Measurements from ENCODE around the gene C2orf76.
"Not testable (repeated sequence)": the region's sequence is repeated elsewhere in the genome, so short reads cannot be mapped to it uniquely, and the experiment has no call there.

Gene C2orf76

GRCh38 chr2:119366649-119367471 lies at the start of gene C2orf76, which contains the start of gene DBI:
TSS of gene C2orf76 (minus strand) at chr2:119366834. CDS start at chr2:119339959, 26,875 bp downstream.
TSS of gene DBI (plus strand) at chr2:119366977. CDS start at chr2:119367052, 75 bp downstream.
- H3K27me3 ChIP-seq (ENCODE audit: control insufficient read depth, insufficient read depth, low read length) = no peaks in the 10 kb centered on the region
- H3K9ac ChIP-seq (ENCODE audit: low read length) = peak within 1 kb of the TSS; percentile 81
- no peaks in the 10 kb centered on the region for H3K9me3 ChIP-seq (ENCODE audit: control insufficient read depth, low read depth, low read length)
- peaks cover 33% of the 10 kb centered on the region for H3K36me3 ChIP-seq (ENCODE audit: control insufficient read depth, low read depth, low read length)
- peak within 1 kb of the TSS; percentile 95 for H3K4me3 ChIP-seq (ENCODE audit: low read length)
- H3K4me1 ChIP-seq (ENCODE audit: control insufficient read depth, low read depth, low read length) = peaks cover 12% of the 10 kb centered on the region
- peak within 1 kb of the TSS; percentile 55 for H3K27ac ChIP-seq (ENCODE audit: low read length)

GRCh38 chr2:119415630-119416029 lies 49.0 kb upstream of the C2orf76 start:
- no peaks in the 10 kb centered on the region for H3K36me3 ChIP-seq (ENCODE audit: control insufficient read depth, low read depth, low read length)
- H3K27ac ChIP-seq (ENCODE audit: low read length) = no peak overlapping the region
- no peaks in the 10 kb centered on the region for H3K4me1 ChIP-seq (ENCODE audit: control insufficient read depth, low read depth, low read length)
- H3K9me3 ChIP-seq (ENCODE audit: control insufficient read depth, low read depth, low read length) = no peaks in the 10 kb centered on the region
- no peak overlapping the region for H3K9ac ChIP-seq (ENCODE audit: low read length)
- H3K27me3 ChIP-seq (ENCODE audit: control insufficient read depth, insufficient read depth, low read length) = no peaks in the 10 kb centered on the region
- H3K4me3 ChIP-seq (ENCODE audit: low read length) = no peak overlapping the region

- Histone ChIP-seq H3K9me3 (ENCODE audit: control insufficient read depth, low read depth, low read length) (no peaks in the 10 kb centered on the region), H3K4me1 (ENCODE audit: control insufficient read depth, low read depth, low read length) (no peaks in the 10 kb centered on the region)
These were observed 48.3 kb upstream of the C2orf76 start for GRCh38 chr2:119414894-119415293.

DNA sequence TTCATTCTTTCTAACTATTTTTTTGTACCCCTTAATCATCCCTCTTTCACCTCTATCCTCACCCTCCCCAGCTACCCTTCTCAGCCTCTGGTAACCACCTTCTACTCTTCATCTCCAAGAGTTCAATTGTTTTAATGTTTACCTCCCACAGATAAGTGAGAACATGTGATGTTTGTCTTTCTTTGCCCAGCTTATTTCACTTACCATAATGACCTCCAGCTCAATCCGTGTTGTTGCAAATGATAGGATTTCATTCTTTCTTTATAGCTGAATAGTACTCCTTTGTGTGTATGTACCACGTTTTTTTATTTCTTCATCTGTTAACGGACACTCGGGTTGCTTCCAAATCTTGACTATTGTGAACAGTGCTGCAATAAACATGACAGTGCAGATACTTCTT lies 42.9 kb upstream of the C2orf76 start:
- no peaks in the 10 kb centered on the region for H3K9me3 ChIP-seq (ENCODE audit: control insufficient read depth, low read depth, low read length)
- H3K27me3 ChIP-seq (ENCODE audit: control insufficient read depth, insufficient read depth, low read length) = no peaks in the 10 kb centered on the region
- no peaks in the 10 kb centered on the region for H3K4me1 ChIP-seq (ENCODE audit: control insufficient read depth, low read depth, low read length)
- H3K27ac ChIP-seq (ENCODE audit: low read length) = no peak overlapping the region
- H3K9ac ChIP-seq (ENCODE audit: low read length) = no peak overlapping the region
- no peak overlapping the region for H3K4me3 ChIP-seq (ENCODE audit: low read length)
- no peaks in the 10 kb centered on the region for H3K36me3 ChIP-seq (ENCODE audit: control insufficient read depth, low read depth, low read length)

More at GRCh38 chr2:119414894-119415293, 48.3 kb upstream of the C2orf76 start:
- Histone ChIP-seq H3K27ac (ENCODE audit: low read length) (no peak overlapping the region), H3K4me3 (ENCODE audit: low read length) (no peak overlapping the region), H3K9ac (ENCODE audit: low read length) (no peak overlapping the region), H3K27me3 (ENCODE audit: control insufficient read depth, insufficient read depth, low read length) (no peaks in the 10 kb centered on the region), H3K36me3 (ENCODE audit: control insufficient read depth, low read depth, low read length) (no peaks in the 10 kb centered on the region)

- H3K27me3 ChIP-seq (ENCODE audit: control insufficient read depth, insufficient read depth, low read length) = no peaks in the 10 kb centered on the region
- no peaks in the 10 kb centered on the region for H3K36me3 ChIP-seq (ENCODE audit: control insufficient read depth, low read depth, low read length)
- no peaks in the 10 kb centered on the region for H3K4me1 ChIP-seq (ENCODE audit: control insufficient read depth, low read depth, low read length)
- no peak overlapping the region for H3K4me3 ChIP-seq (ENCODE audit: low read length)
- no peak overlapping the region for H3K9ac ChIP-seq (ENCODE audit: low read length)
- no peaks in the 10 kb centered on the region for H3K9me3 ChIP-seq (ENCODE audit: control insufficient read depth, low read depth, low read length)
- no peak overlapping the region for H3K27ac ChIP-seq (ENCODE audit: low read length)
These were observed 41.6 kb upstream of the C2orf76 start for GRCh38 chr2:119408221-119408619.

- Histone ChIP-seq H3K36me3 (ENCODE audit: control insufficient read depth, low read depth, low read length) (no peaks in the 10 kb centered on the region), H3K9ac (ENCODE audit: low read length) (no peak overlapping the region), H3K4me1 (ENCODE audit: control insufficient read depth, low read depth, low read length) (no peaks in the 10 kb centered on the region), H3K27me3 (ENCODE audit: control insufficient read depth, insufficient read depth, low read length) (no peaks in the 10 kb centered on the region), H3K9me3 (ENCODE audit: control insufficient read depth, low read depth, low read length) (no peaks in the 10 kb centered on the region), H3K4me3 (ENCODE audit: low read length) (no peak overlapping the region), H3K27ac (ENCODE audit: low read length) (no peak overlapping the region)
These were observed 41.0 kb upstream of the C2orf76 start for GRCh38 chr2:119407430-119408220.

DNA sequence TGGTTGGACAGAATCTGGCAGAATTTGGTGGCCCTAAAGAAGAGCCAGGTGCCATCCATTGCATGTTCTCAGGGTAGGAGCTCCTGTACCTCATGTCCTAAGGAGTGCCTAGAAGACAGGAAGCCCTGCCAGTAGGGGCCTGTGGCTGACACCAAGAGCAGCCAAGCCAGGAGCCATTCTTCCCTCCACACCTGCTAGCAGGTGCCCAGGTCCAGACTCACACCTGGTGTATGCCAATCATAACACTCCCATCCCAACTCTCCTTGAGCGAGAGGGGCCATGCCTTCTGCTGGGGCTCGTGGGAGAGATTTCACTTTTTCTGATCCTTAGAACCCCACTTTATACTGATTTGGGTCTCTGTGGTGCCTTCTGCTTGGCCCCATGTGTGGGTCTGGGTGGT lies 38.5 kb upstream of the C2orf76 start:
- H3K27ac ChIP-seq (ENCODE audit: low read length) = no peak overlapping the region
- H3K36me3 ChIP-seq (ENCODE audit: control insufficient read depth, low read depth, low read length) = no peaks in the 10 kb centered on the region
- no peaks in the 10 kb centered on the region for H3K27me3 ChIP-seq (ENCODE audit: control insufficient read depth, insufficient read depth, low read length)
- no peaks in the 10 kb centered on the region for H3K9me3 ChIP-seq (ENCODE audit: control insufficient read depth, low read depth, low read length)
- no peak overlapping the region for H3K4me3 ChIP-seq (ENCODE audit: low read length)
- H3K4me1 ChIP-seq (ENCODE audit: control insufficient read depth, low read depth, low read length) = no peaks in the 10 kb centered on the region
- H3K9ac ChIP-seq (ENCODE audit: low read length) = no peak overlapping the region

GRCh38 chr2:119403618-119404017 lies 37.0 kb upstream of the C2orf76 start:
- H3K27me3 ChIP-seq (ENCODE audit: control insufficient read depth, insufficient read depth, low read length); H3K27ac ChIP-seq (ENCODE audit: low read length); H3K4me3 ChIP-seq (ENCODE audit: low read length); H3K9me3 ChIP-seq (ENCODE audit: control insufficient read depth, low read depth, low read length); H3K36me3 ChIP-seq (ENCODE audit: control insufficient read depth, low read depth, low read length); H3K4me1 ChIP-seq (ENCODE audit: control insufficient read depth, low read depth, low read length); H3K9ac ChIP-seq (ENCODE audit: low read length): not testable (repeated sequence)

- no peak overlapping the region for H3K27ac ChIP-seq (ENCODE audit: low read length)
- no peaks in the 10 kb centered on the region for H3K9me3 ChIP-seq (ENCODE audit: control insufficient read depth, low read depth, low read length)
- no peak overlapping the region for H3K4me3 ChIP-seq (ENCODE audit: low read length)
- H3K4me1 ChIP-seq (ENCODE audit: control insufficient read depth, low read depth, low read length) = peaks cover 3% of the 10 kb centered on the region
- no peaks in the 10 kb centered on the region for H3K27me3 ChIP-seq (ENCODE audit: control insufficient read depth, insufficient read depth, low read length)
- no peaks in the 10 kb centered on the region for H3K36me3 ChIP-seq (ENCODE audit: control insufficient read depth, low read depth, low read length)
- no peak overlapping the region for H3K9ac ChIP-seq (ENCODE audit: low read length)
These were observed 36.3 kb upstream of the C2orf76 start for GRCh38 chr2:119402645-119403560.

- Histone ChIP-seq H3K27me3 (ENCODE audit: control insufficient read depth, insufficient read depth, low read length) (no peaks in the 10 kb centered on the region), H3K4me1 (ENCODE audit: control insufficient read depth, low read depth, low read length) (peaks cover 3% of the 10 kb centered on the region), H3K4me3 (ENCODE audit: low read length) (no peak overlapping the region), H3K9ac (ENCODE audit: low read length) (no peak overlapping the region), H3K27ac (ENCODE audit: low read length) (no peak overlapping the region), H3K36me3 (ENCODE audit: control insufficient read depth, low read depth, low read length) (no peaks in the 10 kb centered on the region), H3K9me3 (ENCODE audit: control insufficient read depth, low read depth, low read length) (no peaks in the 10 kb centered on the region)
These were observed 35.5 kb upstream of the C2orf76 start for GRCh38 chr2:119402106-119402505.

DNA sequence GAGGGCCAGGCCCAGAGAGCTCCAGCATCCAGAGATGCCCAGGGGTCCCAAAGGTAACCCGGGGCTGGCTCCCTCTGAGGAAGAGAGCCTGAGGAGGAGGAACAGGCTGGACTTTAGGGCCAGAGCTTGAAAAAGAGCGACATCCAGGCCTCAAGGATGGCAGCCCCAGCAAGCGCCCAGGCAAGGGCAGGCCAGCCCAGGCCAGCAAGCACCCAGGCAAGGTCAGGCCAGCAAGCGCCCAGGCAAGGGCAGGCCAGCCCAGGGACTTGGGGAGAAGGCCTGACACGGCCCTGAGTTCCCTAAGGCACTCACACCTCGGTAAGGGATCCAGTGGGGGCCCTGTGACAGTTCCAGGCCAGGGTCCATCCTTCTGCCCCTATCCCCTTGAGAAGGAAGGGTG lies 30.6 kb upstream of the C2orf76 start:
- no peaks in the 10 kb centered on the region for H3K27me3 ChIP-seq (ENCODE audit: control insufficient read depth, insufficient read depth, low read length)
- H3K4me3 ChIP-seq (ENCODE audit: low read length) = no peak overlapping the region
- H3K9ac ChIP-seq (ENCODE audit: low read length) = no peak overlapping the region
- H3K9me3 ChIP-seq (ENCODE audit: control insufficient read depth, low read depth, low read length) = no peaks in the 10 kb centered on the region
- no peak overlapping the region for H3K27ac ChIP-seq (ENCODE audit: low read length)
- H3K36me3 ChIP-seq (ENCODE audit: control insufficient read depth, low read depth, low read length) = no peaks in the 10 kb centered on the region
- peaks cover 3% of the 10 kb centered on the region for H3K4me1 ChIP-seq (ENCODE audit: control insufficient read depth, low read depth, low read length)
